Hypothalamus (tissue), 51 donors: ENCODE data around the gene NUDT13.
A peak's percentile ranks its signal among the peaks of the same experiment; 100 is the strongest.
"Not testable (repeated sequence)": the region's sequence is repeated elsewhere in the genome, so short reads cannot be mapped to it uniquely, and the experiment has no call there.

Experiments used
- DNase-seq, 51 donors: peaks; one replicate each; lab custom pipeline; 2025; lab: John Stamatoyannopoulos, UW

Gene NUDT13

DNA sequence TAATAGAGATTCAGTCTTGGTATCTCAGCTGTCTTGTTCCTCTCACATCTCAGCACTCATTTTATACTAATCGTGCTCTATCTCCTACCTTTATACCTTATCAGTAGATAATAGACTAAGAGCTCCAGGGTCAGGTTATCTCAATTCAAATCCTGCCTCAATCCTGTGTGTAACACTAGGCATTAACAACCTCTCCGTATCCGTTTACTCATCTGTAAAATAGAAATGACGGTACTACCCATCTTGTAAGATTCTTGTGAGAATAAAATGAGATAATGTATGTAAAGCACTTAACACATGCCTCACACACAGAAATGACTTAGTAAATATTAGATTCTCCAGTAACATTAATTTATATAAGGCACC is 13.0 kb upstream of the NUDT13 start:
- no peak for DNase-seq

DNA sequence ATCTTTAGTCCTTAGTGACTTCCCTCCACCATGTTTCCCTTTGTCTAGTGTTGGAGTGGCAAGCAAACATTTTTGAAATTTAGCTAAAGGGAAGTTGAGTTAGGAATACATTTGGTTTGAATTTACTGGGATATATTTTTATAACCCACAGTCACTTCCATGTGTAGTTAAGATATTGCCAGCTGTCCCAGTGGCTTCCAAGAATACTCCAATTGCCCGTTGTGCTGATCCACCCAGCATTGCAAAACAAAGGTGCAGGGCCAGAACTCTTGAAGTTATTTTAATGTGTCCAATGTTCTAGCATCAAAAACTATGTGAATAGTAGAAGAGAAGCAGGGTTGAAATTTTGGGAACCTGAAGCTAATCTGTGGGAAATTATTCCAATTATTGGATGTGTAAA is 11.1 kb upstream of the NUDT13 start:
- no peak for DNase-seq

DNA sequence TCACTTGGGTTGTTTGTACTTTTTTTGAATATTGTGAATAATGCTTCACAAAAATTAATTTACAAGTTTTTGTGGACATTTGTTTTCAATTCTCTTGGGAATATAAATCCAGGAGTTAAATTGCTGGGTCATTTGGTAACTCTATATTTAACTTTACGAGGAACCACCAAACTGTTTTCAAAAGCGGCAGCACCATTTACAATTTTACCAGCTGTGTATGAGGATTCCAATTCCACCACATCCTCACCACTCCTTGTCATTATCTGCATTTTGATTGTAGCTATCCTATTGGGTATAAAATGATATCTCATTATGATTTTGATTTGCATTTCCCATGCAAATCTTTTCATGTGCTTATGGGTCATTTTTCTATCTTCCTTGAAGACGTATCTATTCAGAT is 4.0 kb upstream of the NUDT13 start:
- no peak for DNase-seq

DNA sequence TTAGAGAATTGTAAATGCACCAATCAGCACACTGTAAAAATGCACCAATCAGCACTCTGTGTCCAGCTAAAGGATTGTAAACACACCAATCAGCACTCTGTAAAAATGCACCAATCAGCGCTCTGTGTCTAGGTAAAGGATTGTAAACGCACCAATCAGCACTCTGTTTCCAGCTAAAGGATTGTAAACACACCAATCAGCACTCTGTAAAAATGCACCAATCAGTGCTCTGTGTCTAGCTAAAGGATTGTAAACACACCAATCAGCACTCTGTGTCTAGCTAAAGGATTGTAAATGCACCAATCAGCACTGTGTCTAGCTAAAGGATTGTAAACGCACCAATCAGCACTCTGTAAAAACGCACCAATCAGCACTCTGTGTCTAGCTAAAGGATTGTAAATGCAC is 1.0 kb upstream of the NUDT13 start:
- not testable (repeated sequence) for DNase-seq

DNA sequence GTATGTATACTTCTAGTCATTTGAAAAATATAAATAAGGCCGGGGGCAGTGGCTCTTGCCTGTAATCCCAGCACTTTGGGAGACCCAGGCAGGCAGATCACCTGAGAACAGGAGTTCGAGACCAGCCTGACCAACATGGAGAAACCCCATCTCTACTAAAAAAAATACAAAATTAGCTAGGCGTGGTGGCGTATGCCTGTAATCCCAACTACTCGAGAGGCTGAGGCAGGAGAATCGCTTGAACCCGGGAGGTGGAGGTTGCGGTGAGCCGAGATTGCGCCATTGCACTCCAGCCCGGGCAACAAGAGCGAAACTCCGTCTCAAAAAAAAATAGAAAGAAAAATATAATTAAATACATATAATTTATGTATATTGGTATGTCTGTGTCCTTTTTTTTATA is 1.8 kb downstream of the NUDT13 start:
- not testable (repeated sequence) for DNase-seq

DNA sequence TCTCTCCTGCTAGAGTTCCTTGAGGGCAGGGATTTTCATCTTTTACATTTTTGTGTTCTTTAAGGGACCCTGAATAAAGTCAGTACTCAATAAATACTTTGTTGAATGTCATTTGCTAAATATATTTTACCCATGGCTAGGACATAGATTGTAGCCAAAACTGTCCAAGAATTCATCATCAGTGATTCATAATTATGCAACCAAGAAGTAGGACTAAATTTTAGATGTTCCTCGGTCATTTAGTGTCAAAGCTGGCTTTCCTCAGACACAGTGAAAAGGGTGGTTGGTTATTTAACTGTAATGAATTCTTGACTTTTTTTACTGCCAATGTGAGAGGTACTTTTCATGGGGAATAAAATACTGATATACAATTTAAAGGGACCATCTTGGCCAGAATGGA is 3.3 kb downstream of the NUDT13 start:
- no peak for DNase-seq

DNA sequence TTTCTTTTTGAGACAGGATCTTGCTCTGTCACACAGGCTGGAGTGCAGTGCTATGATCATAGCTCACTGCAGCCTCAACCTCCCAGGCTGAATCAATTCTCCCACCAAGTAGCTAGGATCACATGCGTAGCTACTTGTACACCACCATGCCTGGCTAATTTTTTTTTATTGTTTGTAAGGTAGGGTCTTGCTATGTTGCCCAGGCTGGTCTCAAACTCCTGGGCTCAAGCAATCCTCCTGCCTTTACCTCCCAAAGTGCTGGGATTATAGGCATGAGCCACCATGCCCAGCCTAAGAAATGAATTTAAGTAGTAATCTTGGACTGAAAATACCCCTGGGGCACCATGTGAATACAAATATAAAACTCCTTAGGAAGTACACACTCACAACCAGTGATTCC is 5.8 kb downstream of the NUDT13 start:
- no peak for DNase-seq

DNA sequence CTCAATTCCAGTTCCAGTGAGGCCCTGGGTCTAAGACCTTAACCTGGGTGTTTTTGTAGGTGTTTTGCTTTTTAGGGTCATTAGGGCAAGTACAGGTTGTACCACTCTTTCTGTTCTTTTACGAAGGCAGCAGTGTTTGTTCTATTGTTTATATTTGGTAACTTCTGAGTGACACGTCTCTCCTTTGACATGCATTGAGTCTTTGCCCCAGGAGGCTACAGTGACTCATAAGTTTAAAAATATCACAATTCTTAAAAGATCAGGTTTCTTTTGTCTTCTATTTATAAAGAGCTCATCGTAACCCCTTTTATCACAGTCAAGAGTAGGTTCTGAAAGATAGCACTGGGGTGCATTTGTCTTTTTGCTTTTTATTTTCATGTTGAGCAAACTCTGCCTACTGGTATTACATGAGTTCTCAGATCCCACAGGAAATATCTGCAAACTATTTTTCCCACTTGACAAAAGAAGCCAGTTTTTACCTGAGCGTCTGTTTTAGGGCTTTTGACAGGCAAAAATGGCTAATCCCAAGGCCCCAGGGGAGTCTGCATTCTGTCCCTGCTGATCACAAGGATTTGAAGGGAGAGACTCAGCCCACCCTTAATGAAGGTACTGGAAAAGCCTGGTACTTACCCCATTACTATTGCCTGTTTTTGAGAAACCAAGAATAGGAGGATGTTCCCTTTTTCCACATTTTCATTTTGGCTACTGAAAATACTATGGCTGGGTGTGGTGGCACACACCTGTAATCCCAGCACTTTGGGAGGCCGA is 7.9 kb downstream of the NUDT13 start:
- no peak for DNase-seq

DNA sequence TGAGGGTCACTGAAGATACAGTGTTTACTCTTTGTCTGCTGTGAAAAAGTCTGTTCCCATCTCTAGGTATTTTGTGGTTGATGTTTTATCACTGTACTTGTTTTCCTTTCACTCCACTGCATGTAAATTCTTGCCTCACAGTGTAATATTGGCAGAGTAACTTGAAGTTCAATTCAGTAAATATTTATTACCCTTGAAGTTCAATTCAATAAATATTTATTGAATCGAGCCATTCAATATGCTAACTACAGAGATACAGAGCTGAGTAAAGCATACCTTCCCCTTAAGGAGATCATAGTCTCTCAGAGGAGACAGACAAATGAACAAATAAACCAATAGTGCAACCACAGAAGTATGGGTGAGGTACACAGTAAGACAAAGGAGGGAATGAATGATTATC is 9.2 kb downstream of the NUDT13 start:
- DNase-seq: no peak

DNA sequence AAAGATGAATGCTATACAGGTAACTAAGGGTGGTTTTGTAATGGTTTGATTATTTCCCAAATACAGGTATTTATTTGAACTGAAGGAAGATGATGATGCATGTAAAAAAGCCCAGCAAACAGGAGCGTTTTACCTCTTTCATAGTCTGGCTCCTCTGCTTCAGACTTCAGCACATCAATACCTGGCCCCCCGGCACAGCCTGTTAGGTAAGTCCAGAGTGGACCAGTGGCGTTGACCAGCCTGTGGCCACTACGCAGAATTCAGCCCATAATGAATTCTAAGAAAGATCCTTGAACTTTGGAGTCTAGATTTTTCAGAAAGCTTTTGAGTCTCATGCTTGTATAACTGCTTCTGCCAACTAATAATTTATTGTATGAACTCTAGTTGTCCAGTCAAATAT is 9.7 kb downstream of the NUDT13 start:
- DNase-seq: no peak

DNA sequence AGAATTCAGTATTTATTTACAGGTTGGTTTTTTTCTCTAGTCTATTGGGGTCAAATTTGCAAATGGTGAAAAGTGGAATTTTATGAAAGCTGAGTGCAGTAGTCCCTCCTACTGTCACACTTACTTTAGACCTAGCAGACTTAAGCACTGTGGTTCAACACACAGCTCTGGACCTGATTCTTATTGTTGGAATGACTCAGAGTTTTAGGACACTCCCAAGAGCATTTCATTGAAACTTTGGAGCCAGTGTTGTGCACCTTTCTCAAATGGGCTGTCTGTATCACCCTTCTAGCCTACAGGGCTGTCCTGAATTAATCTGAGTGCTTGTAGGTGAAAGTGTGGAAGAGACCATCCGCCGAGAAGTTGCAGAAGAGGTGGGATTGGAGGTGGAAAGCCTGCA is 16.1 kb downstream of the NUDT13 start:
- DNase-seq: no peak

DNA sequence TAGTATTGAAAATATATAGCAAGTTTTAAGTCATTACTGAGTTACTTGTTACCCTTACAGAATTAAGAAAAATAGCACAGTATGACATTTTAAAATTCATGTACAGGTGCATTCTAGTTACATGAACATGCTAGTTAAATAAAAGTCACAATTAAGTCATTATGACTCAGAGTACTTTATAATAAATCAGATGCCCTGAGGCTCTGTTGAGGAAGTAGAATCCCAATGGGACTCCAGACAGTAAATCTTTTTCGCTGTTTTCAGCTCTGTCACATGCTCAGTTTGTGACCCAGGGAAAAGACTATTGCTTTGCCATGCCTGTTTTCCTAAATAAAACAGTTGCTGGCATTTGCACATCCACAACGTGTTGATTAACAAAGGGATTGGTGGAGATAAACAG is 21.0 kb downstream of the NUDT13 start:
- DNase-seq: no peak

DNA sequence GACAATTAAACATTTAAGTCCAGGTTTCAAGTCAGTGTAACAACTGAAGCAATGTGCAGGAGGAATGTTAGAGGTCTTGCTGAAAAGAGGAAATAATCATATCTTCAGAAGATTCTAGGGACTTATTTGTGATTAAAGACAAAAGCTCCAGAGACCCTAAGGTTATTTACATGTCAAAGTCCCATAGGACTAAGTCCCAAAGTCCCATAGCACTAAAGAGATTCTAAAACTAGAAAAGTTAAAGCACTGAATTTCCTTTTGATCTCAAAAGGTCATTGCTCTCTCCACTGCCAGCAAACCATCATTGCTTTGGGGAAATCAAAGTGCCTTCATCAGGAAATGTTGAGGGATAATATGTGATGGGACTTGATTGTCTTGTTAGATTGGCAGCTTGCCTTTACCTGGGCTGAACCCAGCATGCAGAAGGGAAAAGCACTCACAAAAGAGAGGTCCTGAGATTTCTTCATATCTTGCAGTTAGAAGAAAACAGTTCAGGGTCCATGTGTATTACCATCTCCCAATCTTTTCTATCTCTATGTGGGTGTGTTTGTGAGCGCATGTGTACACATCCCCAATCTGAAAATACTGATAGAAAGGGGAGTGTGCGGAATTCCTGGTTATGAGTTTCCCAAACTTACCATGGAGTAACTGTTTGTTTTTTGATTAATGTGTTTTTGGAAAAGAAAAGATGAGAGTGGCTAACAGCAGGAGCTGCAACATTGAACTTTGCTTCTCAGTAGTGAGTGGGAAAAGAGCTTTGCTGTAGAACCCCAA is 21.8 kb downstream of the NUDT13 start:
- no peak for DNase-seq

DNA sequence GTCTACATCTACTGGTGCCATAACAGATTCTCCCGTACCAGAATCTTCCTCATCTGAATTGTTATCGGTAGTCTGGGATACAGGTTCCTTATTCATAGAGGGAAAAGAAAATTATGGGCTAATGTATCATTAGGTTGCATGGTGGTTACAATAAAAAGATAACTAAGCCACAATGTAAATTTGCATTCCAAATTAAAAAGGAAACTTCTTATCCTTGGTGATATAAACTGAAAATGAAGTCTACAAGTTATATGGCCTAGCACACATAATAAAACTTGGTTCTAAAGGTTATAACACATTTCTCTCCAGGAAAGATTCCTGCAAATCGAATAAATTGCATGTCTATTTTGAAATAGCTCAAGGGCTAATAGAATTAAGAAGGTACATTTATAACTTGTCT is 24.5 kb downstream of the NUDT13 start:
- no peak for DNase-seq

DNA sequence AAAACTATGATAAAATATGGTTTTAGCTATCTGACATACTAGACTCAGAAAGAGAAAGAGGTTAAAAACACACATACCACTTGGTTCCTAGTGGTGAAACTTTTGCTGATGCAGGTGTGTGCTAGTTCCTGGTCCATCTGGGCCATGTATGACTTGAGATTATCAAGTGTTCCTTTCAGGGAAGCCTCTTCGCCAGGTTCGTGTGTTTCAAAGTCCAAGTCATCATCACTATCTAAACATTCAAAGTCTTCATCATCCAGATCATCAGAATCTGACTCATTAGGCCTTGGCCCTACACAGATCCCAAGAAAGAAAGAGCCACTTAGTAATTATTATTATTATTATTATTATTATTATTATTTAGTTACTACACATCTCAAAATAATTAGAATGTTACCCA is 26.4 kb downstream of the NUDT13 start:
- no peak for DNase-seq

DNA sequence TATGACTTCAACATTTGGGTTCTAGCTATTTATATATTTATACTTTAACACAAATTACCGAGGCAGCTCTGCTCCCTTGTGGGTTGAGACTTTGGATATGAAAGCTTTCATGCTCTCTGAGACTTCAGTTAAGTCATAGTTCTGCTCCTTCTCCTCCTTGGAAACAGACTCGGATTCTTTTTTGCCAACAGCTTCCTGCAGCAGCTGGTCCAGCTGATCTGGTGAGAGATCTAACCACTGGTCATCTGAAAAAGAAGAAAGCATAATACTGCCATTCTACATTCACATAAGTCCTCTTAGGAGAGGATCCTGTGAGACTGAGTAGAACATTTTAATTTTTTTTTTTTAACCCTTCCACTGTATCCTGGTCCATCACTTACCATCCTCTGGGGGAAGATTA is 29.0 kb downstream of the NUDT13 start:
- DNase-seq: no peak

DNA sequence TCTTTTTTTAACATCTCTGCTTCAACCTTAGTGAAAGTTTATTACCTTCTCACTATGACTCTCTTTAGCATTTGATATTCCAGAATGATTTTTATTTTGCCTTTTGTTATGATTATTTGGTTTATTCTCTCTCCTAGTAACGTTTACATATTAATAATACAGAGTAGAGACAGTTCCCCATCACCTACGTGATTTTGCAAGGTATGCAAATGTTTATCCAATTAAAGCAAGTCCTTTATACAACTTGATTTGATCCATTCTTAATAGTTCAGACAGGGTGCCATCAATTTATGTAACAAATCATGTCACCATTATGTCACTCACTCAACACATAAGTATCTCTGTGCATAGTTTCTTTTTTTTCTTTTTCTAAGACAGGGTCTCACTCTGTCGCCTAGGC is 31.3 kb downstream of the NUDT13 start:
- no peak for DNase-seq

DNA sequence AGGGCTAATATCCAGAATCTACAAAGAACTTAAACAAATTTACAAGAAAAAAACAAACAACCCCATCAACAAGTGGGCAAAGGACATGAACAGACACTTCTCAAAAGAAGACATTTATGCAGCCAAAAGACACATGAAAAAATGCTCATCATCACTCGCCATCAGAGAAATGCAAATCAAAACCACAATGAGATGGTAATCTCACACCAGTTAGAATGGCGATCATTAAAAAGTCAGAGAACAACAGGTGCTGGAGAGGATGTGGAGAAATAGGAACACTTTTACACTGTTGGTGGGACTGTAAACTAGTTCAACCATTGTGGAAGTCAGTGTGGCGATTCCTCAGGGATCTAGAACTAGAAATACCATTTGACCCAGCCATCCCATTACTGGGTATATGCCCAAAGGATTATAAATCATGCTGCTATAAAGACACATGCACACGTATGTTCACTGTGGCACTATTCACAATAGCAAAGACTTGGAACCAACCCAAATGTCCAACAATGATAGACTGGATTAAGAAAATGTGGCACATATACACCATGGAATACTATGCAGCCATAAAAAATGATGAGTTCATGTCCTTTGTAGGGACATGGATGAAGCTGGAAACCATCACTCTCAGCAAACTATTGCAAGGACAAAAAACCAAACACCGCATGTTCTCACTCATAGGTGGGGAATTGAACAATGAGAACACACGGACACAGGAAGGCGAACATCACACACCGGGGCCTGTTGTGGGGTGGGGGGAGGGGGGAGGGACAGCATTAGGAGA is 40.6 kb downstream of the NUDT13 start:
- DNase-seq: not testable (repeated sequence)

DNA sequence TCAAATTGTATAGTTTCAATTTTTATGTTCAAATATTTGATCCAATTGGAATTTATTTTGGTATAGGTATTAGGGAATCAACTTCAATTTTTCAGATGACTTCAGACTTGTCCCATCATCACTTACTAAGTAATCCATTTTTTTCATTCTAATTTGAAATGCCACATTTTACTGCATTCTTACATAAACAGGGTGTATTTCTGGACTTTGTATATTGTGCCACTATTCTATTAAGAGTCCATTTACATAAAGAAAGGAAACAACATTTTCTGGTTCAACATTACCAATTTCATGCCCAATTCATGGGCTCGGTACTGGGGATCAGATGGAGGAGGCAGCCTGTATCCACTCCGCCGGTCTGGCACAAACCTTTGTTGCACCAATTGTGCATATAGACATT is 41.8 kb downstream of the NUDT13 start:
- no peak for DNase-seq

DNA sequence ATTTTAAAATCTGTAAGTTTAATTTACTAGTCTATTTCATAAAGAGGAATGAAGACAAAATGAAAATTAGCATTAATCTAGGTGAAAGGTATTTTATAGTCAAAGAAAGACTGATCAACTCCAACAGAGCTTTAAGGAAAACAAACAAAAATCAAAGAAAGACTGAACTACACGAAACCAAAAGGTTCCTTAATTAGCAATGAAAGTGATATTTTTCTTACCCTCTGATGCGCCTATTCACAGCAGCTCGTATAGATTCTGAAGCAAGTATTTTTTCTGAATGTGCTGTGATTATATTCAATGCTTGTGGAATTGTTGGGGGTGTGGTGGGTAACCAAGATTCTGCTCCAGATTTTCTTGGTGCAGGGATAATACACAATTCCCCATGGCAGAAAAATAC is 45.8 kb downstream of the NUDT13 start:
- DNase-seq: no peak

DNA sequence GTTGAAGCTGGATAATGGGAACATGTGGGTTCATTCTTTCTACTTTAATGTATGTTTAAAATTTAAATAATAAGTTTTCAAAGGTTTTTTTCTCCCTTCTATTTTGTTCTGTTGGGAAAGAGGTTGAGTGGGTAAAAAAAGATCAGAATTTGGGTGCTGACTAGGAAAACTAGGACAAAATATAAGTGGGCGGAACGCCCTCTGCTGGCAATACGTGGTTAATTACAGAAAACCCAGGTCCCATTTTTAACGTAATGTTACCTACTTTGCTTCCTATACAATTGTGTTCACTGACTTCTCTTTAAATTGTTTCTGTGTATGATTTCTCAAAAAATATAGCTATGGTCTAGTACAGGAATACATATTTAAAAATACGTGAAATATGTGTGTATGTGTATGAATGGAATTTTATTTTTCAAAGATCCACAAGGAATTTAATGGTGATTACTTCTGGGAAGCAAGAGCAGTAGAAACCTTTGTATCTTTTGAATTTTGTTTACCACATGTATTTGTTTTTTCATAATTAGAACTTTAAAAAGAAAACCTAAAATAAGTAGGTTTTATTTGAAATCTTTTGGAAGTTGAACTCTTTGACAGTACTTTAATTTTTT is 48.9 kb downstream of the NUDT13 start:
- DNase-seq: peak in 29 of 51 donors; percentile 0 to 66 (median 27)
